PC-3 (cell line): ENCODE measurements around the gene DNAJC22. TPM values are rescaled to one million over a fixed set of nuclear protein-coding genes. Genes with fewer than 3 reads are reported as not detected.

Experiments used
- ATAC-seq: fragments of 200-7000 bp; cut with Tn5 transposase; 2 replicates; pipeline ENCODE4 v1.9.1; 2020; ENCODE audit warnings: mild to moderate bottlenecking, moderate library complexity
- BruUV-seq: library from RNA; stranded (reverse); fragments of 400-500 nt; replicated peaks from 2 replicates; lab custom pipeline; 2021; lab: Mats Ljungman, UMichigan
- CTCF ChIA-PET: fragments of 300-600 bp; sonication (Branson Sonifier 250); formaldehyde crosslinking; loops from one replicate; lab custom pipeline; 2022; ENCODE audit warnings: antibody characterized with exemption; lab: Charles Lee
- POLR2A ChIA-PET: fragments of 300-600 bp; sonication (Branson Sonifier 250); formaldehyde crosslinking; loops from one replicate; lab custom pipeline; 2022; ENCODE audit warnings: antibody characterized with exemption; ENCODE audit not compliant: unreplicated experiment; lab: Charles Lee
- DNase-seq: peaks from one replicate; pipeline ENCODE4 v3.0.0-alpha.2; 2015
- H2AFZ ChIP-seq: fragments of 300-600 bp; sonication (generic); 2 replicates; pipeline ENCODE4 v1.6.0; 2016; ENCODE audit warnings: antibody characterized with exemption, low read length
- H3F3A ChIP-seq: fragments of 300-600 bp; sonication (generic); one replicate; pipeline ENCODE4 v1.6.0; 2017; ENCODE audit warnings: antibody characterized with exemption, low read length, control low read depth, mild to moderate bottlenecking; ENCODE audit not compliant: unreplicated experiment
- H3K27ac ChIP-seq: fragments of 300-600 bp; sonication (generic); 2 replicates; pipeline ENCODE4 v1.5.1; 2016; ENCODE audit warnings: mild to moderate bottlenecking, low read length
- H3K27me3 ChIP-seq: fragments of 300-600 bp; sonication (generic); 2 replicates; pipeline ENCODE4 v1.6.1; 2016; ENCODE audit warnings: low read length, mixed read lengths
- H3K36me3 ChIP-seq: fragments of 300-600 bp; sonication (generic); 2 replicates; pipeline ENCODE4 v1.6.1; 2016; ENCODE audit warnings: low read depth, mixed run types, low read length, mixed read lengths
- H3K4me1 ChIP-seq: fragments of 300-600 bp; sonication (generic); 2 replicates; pipeline ENCODE4 v1.5.1; 2016; ENCODE audit warnings: low read length; ENCODE audit not compliant: insufficient read depth
- H3K4me2 ChIP-seq: fragments of 300-600 bp; sonication (generic); 2 replicates; pipeline ENCODE4 v1.6.0; 2016; ENCODE audit warnings: low read length
- H3K4me3 ChIP-seq: fragments of 300-600 bp; sonication (generic); 2 replicates; pipeline ENCODE4 v1.5.1; 2016; ENCODE audit warnings: mild to moderate bottlenecking, low read length, mixed read lengths
- H3K79me2 ChIP-seq: fragments of 300-600 bp; sonication (generic); 2 replicates; pipeline ENCODE4 v1.6.1; 2017; ENCODE audit warnings: low read length, mixed read lengths
- H3K9ac ChIP-seq: fragments of 300-600 bp; sonication (generic); 2 replicates; pipeline ENCODE4 v1.6.0; 2016; ENCODE audit warnings: mild to moderate bottlenecking, low read length
- H3K9me2 ChIP-seq: fragments of 300-600 bp; sonication (generic); replicated peaks from 2 replicates; pipeline ENCODE4 v1.6.1; 2016; ENCODE audit warnings: mixed run types, low read length, mixed read lengths
- H3K9me3 ChIP-seq: fragments of 300-600 bp; sonication (generic); 2 replicates; pipeline ENCODE4 v1.6.1; 2016; ENCODE audit warnings: low read length, mixed read lengths
- H4K20me1 ChIP-seq: fragments of 300-600 bp; sonication (generic); 2 replicates; pipeline ENCODE4 v1.6.1; 2016; ENCODE audit warnings: low read length, mixed read lengths
- EZH2 ChIP-seq: fragments of 300-600 bp; sonication (generic); IDR thresholded peaks from one replicate; pipeline ENCODE4 v1.6.1; 2017; ENCODE audit warnings: antibody characterized with exemption, mild to moderate bottlenecking, low read length; ENCODE audit not compliant: unreplicated experiment
- EZH2phosphoT487 ChIP-seq: fragments of 300-600 bp; sonication (generic); IDR thresholded peaks from 2 replicates; pipeline ENCODE4 v1.6.1; 2018; ENCODE audit warnings: mild to moderate bottlenecking, antibody characterized with exemption, low read length, borderline replicate concordance
- intact Hi-C: fragments of 100-400 bp; cut with micrococcal nuclease; formaldehyde crosslinking; loops from 2 replicates; pipeline ENCODE4 v1.9.0; 2023
- total RNA-seq: library from RNA; depleted of rRNA; stranded (reverse); fragments of >200 nt; gene quantifications from 2 replicates; pipeline ENCODE4 v1.2.3, GENCODE V29; 2014
- TF ChIP-seq, protein P1 (sequence below): fragments of 300-600 bp; sonication (generic); conservative IDR thresholded peaks from 2 replicates; pipeline ENCODE4 v1.5.1; 2017; ENCODE audit warnings: antibody characterized with exemption, low read depth, mild to moderate bottlenecking, low read length

Gene DNAJC22
- total RNA-seq, 1 experiment from 2014 or later = 12.9 TPM

DNA sequence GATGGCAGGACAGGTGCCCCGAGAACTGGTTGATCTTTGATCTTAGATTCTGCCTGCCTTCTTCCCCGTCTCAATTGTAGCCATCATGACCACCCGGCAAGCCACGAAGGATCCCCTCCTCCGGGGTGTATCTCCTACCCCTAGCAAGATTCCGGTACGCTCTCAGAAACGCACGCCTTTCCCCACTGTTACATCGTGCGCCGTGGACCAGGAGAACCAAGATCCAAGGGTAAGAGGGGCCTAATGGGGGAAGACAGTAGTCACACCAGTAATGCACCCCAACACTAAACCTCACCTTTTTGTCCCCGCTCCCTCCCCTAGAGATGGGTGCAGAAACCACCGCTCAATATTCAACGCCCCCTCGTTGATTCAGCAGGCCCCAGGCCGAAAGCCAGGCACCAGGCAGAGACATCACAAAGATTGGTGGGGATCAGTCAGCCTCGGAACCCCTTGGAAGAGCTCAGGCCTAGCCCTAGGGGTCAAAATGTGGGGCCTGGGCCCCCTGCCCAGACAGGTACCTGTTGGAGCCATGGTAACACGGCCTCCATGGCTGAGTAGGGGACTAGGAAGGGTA is 23.1 kb upstream of the DNAJC22 start:
- ChIA-PET CTCF (interaction anchor here (0.6 to 1.7 kb wide), 8 partner anchors 8 to 295 kb away, joined by 3 to 23 read pairs (median 5); partner anchors contain the start of gene DNAJC22), POLR2A (interaction anchor here (0.5 to 1.0 kb wide), 6 partner anchors 8 to 991 kb away, joined by 3 to 8 read pairs (median 4); partner anchors contain the start of gene SPATS2)
- TF ChIP-seq EZH2 (no peak), EZH2phosphoT487 (no peak)
- TF ChIP-seq, protein P1, sequence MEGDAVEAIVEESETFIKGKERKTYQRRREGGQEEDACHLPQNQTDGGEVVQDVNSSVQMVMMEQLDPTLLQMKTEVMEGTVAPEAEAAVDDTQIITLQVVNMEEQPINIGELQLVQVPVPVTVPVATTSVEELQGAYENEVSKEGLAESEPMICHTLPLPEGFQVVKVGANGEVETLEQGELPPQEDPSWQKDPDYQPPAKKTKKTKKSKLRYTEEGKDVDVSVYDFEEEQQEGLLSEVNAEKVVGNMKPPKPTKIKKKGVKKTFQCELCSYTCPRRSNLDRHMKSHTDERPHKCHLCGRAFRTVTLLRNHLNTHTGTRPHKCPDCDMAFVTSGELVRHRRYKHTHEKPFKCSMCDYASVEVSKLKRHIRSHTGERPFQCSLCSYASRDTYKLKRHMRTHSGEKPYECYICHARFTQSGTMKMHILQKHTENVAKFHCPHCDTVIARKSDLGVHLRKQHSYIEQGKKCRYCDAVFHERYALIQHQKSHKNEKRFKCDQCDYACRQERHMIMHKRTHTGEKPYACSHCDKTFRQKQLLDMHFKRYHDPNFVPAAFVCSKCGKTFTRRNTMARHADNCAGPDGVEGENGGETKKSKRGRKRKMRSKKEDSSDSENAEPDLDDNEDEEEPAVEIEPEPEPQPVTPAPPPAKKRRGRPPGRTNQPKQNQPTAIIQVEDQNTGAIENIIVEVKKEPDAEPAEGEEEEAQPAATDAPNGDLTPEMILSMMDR = no peak
- Histone ChIP-seq H4K20me1 (no peaks in the 10 kb centered on the region), H3K27me3 (no peaks in the 10 kb centered on the region), H3K79me2 (peaks cover 19% of the 10 kb centered on the region), H3F3A (no peaks in the 10 kb centered on the region), H3K36me3 (peaks cover 22% of the 10 kb centered on the region), H3K9me2 (no peaks in the 10 kb centered on the region), H3K9me3 (no peaks in the 10 kb centered on the region), H2AFZ (peak overlapping the region; percentile 88), H3K4me1 (peaks cover 12% of the 10 kb centered on the region; the same call in 1 of the 2 replicates), H3K4me3 (peak overlapping the region; percentile 87), H3K27ac (no peak overlapping the region), H3K9ac (peak overlapping the region; percentile 86), H3K4me2 (peak overlapping the region; percentile 100)
- ATAC-seq = no peak
- DNase-seq = no peak
- TSS peak; percentile 92 for BruUV-seq
- intact Hi-C loops = no loop called here

DNA sequence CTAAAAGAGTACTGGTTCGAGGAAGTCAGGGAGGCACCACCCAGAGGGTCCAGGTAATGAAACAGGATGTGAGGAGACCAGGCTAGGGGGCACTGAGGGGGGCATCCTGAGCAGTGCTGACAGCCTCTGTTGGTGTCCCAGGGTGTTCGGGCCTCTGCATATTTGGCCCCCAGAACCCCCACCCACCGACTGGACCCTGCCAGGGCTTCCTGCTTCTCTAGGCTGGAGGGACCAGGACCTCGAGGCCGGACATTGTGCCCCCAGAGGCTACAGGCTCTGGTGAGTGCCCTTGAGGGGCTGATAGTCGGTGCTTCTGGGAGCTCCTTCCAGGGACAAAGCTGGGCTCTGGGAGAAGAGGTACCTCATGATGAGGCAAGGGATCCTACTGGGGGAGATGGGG is 21.1 kb upstream of the DNAJC22 start:
- intact Hi-C loops = no loop called here
- DNase-seq (no peak), ATAC-seq (no peak)
- no peaks in the 10 kb centered on the region for H3F3A ChIP-seq
- no peak overlapping the region for H2AFZ ChIP-seq
- H3K27ac ChIP-seq = no peak overlapping the region
- H3K9me3 ChIP-seq = no peaks in the 10 kb centered on the region
- TF ChIP-seq, protein P1 = no peak
- TF ChIP-seq EZH2 = no peak
- no peak for TF ChIP-seq EZH2phosphoT487
- H3K4me2 ChIP-seq = no peak overlapping the region
- ChIA-PET POLR2A (no interaction called here), CTCF (no interaction called here)
- no peak overlapping the region for H3K9ac ChIP-seq
- no peaks in the 10 kb centered on the region for H4K20me1 ChIP-seq
- H3K4me1 ChIP-seq = peaks cover 12% of the 10 kb centered on the region; the same call in 1 of the 2 replicates
- H3K9me2 ChIP-seq = no peaks in the 10 kb centered on the region
- H3K4me3 ChIP-seq = no peak overlapping the region
- peaks cover 19% of the 10 kb centered on the region for H3K79me2 ChIP-seq
- H3K27me3 ChIP-seq = no peaks in the 10 kb centered on the region
- peaks cover 24% of the 10 kb centered on the region for H3K36me3 ChIP-seq
- BruUV-seq = no TSS peak

DNA sequence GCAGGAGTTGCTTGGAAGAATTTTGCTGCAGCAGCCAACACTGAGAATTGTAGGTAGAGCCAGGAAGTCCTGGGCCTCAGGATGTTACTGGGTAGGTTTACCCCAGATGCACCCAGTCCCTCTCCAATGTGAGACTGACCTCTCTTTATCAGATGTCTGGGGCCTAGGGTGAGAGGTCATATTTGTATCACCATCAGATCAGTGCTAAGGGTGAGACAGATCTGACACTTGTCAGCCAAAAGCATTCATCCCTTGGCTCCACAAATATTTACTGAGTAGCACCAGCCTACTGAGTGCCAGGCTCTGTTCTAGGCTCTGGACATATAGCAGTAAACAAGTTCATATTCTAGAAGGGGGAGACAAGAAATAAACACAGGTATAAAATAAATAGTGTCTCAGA is 19.3 kb upstream of the DNAJC22 start:
- no peaks in the 10 kb centered on the region for H4K20me1 ChIP-seq
- no peak overlapping the region for H3K4me2 ChIP-seq
- no peak overlapping the region for H3K4me3 ChIP-seq
- H3K9me3 ChIP-seq = no peaks in the 10 kb centered on the region
- no peak for TF ChIP-seq EZH2
- no peak for TF ChIP-seq EZH2phosphoT487
- TF ChIP-seq, protein P1 = no peak
- ChIA-PET POLR2A (no interaction called here), CTCF (no interaction called here)
- no peak for DNase-seq
- no peak overlapping the region for H3K27ac ChIP-seq
- no peaks in the 10 kb centered on the region for H3F3A ChIP-seq
- no peak for ATAC-seq
- peaks cover 28% of the 10 kb centered on the region for H3K36me3 ChIP-seq
- intact Hi-C loops = no loop called here
- H3K4me1 ChIP-seq = peaks cover 5% of the 10 kb centered on the region; the same call in 1 of the 2 replicates
- H3K9ac ChIP-seq = no peak overlapping the region
- peaks cover 19% of the 10 kb centered on the region for H3K79me2 ChIP-seq
- H3K27me3 ChIP-seq = no peaks in the 10 kb centered on the region
- no peaks in the 10 kb centered on the region for H3K9me2 ChIP-seq
- H2AFZ ChIP-seq = no peak overlapping the region
- no TSS peak for BruUV-seq
